Measurements from ENCODE around the gene STING1.

DNA sequence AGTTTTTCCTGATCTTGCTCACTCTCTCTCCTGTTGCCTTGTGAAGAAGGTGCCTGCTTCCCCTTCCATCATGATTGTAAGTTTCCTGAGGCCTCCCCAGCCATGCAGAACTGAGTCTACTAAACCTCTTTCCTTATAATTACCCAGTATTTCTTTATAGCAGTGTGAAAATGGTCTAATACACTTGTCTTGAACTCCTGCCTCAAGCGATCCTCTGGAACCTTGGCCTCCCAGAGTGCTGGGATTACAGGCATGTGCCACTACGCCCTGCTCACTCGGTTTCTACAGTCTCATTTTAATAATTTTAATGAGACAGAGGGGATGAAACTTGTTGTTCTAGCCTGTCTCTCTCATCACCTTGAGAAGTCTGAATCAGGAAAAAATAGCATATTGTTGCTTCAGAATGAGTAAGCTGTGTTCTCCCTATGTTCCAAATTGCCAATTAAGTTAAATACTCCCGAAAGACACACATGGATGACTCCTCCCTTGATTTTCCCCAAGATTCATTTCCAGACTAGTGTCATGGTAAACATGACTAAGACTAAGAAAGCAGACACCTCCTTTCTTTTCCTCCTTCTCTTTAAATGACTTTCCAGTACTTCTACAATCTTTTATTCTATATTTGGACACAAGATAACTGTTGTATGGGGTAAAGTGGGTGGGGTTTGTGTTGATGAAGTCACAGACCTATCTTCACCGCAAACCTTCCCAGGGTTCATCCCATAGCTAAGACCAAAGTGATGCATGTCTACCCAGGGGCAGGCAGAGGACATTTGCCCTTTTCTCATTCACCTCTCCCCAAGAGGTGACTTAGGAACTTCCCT, 35.4 kb downstream of the STING1 start:
- TF ChIP-seq, protein P1, sequence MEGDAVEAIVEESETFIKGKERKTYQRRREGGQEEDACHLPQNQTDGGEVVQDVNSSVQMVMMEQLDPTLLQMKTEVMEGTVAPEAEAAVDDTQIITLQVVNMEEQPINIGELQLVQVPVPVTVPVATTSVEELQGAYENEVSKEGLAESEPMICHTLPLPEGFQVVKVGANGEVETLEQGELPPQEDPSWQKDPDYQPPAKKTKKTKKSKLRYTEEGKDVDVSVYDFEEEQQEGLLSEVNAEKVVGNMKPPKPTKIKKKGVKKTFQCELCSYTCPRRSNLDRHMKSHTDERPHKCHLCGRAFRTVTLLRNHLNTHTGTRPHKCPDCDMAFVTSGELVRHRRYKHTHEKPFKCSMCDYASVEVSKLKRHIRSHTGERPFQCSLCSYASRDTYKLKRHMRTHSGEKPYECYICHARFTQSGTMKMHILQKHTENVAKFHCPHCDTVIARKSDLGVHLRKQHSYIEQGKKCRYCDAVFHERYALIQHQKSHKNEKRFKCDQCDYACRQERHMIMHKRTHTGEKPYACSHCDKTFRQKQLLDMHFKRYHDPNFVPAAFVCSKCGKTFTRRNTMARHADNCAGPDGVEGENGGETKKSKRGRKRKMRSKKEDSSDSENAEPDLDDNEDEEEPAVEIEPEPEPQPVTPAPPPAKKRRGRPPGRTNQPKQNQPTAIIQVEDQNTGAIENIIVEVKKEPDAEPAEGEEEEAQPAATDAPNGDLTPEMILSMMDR (IDR thresholded peaks at IDR 0.05; ENCODE audit: control extremely low read depth in 1 of 3, insufficient read depth in 1 of 3, low read depth in 1 of 3, low read length in 3 of 3), result no peak
- TF ChIP-seq SRF (IDR thresholded peaks at IDR 0.05; ENCODE audit: low read depth, low read length) (no peak), ZNF274 (IDR thresholded peaks at IDR 0.05; ENCODE audit: borderline replicate concordance, extremely low read depth, low read length) (no peak), ASH2L (IDR thresholded peaks at IDR 0.05; ENCODE audit: low read length) (no peak), EZH2 (IDR thresholded peaks at IDR 0.05; ENCODE audit: low read depth, low read length, severe bottlenecking) (no peak), CHD2 (IDR thresholded peaks at IDR 0.05; ENCODE audit: low read length) (no peak), BACH1 (IDR thresholded peaks at IDR 0.05; ENCODE audit: low read length) (no peak)
- TF ChIP-seq, protein P2, sequence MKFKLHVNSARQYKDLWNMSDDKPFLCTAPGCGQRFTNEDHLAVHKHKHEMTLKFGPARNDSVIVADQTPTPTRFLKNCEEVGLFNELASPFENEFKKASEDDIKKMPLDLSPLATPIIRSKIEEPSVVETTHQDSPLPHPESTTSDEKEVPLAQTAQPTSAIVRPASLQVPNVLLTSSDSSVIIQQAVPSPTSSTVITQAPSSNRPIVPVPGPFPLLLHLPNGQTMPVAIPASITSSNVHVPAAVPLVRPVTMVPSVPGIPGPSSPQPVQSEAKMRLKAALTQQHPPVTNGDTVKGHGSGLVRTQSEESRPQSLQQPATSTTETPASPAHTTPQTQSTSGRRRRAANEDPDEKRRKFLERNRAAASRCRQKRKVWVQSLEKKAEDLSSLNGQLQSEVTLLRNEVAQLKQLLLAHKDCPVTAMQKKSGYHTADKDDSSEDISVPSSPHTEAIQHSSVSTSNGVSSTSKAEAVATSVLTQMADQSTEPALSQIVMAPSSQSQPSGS (IDR thresholded peaks at IDR 0.05; ENCODE audit: low read length), result no peak
